Measurements from ENCODE around the gene ABL1. TPM values are rescaled to one million over a fixed set of nuclear protein-coding genes. Genes with fewer than 3 reads are reported as not detected.
"Not testable (repeated sequence)": the region's sequence is repeated elsewhere in the genome, so short reads cannot be mapped to it uniquely, and the experiment has no call there.

ABL1 gene
- total RNA-seq, 1 experiment from 2014 or later, result 41.5 TPM

GRCh38 chr9:130902204-130903185 lies 67.4 kb downstream of the ABL1 start:
- DNase-seq (ENCODE audit: low read depth), result no peak

- no peak for DNase-seq (ENCODE audit: low read depth)
These were observed 68.4 kb downstream of the ABL1 start for GRCh38 chr9:130903194-130904069.

GRCh38 chr9:130904070-130905044 lies 69.3 kb downstream of the ABL1 start:
- DNase-seq (ENCODE audit: low read depth), result no peak

GRCh38 chr9:130905125-130905901 lies 70.3 kb downstream of the ABL1 start:
- no peak for DNase-seq (ENCODE audit: low read depth)

GRCh38 chr9:130905902-130906734 lies 71.1 kb downstream of the ABL1 start:
- DNase-seq (ENCODE audit: low read depth), result no peak

- DNase-seq (ENCODE audit: low read depth), result no peak
These were observed 71.8 kb downstream of the ABL1 start for GRCh38 chr9:130906735-130907416.

GRCh38 chr9:130908146-130908877 lies 73.3 kb downstream of the ABL1 start:
- no peak for DNase-seq (ENCODE audit: low read depth)

GRCh38 chr9:130908878-130909355 lies 73.9 kb downstream of the ABL1 start:
- no peak for DNase-seq (ENCODE audit: low read depth)

- not testable (repeated sequence) for DNase-seq (ENCODE audit: low read depth)
These were observed 75.0 kb downstream of the ABL1 start for GRCh38 chr9:130910041-130910440.

- not testable (repeated sequence) for DNase-seq (ENCODE audit: low read depth)
These were observed 75.6 kb downstream of the ABL1 start for GRCh38 chr9:130910670-130911069.

- no peak for DNase-seq (ENCODE audit: low read depth)
These were observed 76.4 kb downstream of the ABL1 start for GRCh38 chr9:130911254-130912049.

- no peak for DNase-seq (ENCODE audit: low read depth)
These were observed 78.0 kb downstream of the ABL1 start for GRCh38 chr9:130912932-130913598.

GRCh38 chr9:130913599-130914416 lies 78.8 kb downstream of the ABL1 start:
- no peak for DNase-seq (ENCODE audit: low read depth)

- DNase-seq (ENCODE audit: low read depth), result no peak
These were observed 79.5 kb downstream of the ABL1 start for GRCh38 chr9:130914417-130915095.

GRCh38 chr9:130915096-130915447 lies 80.0 kb downstream of the ABL1 start:
- no peak for DNase-seq (ENCODE audit: low read depth)

Measured in HT1080 (cell line).